HCT116 (cell line): ENCODE results near the gene CDCP1.

Experiments
- CTCF ChIP-seq, 3 experiments: fragments of 200-600 bp in 1 of 3; sonication (generic) in 1 of 3; IDR thresholded peaks in 2 of 3; conservative IDR thresholded peaks in 1 of 3; 2 replicates each; pipeline ENCODE4 v1.5.1; 2012 to 2017; ENCODE audit warnings: low read depth in 2 of 3, low read length in 2 of 3, antibody characterized with exemption in 1 of 3, borderline replicate concordance in 1 of 3, control low read depth in 1 of 3, mild to moderate bottlenecking in 1 of 3, mixed read lengths in 1 of 3, mixed run types in 1 of 3, moderate library complexity in 1 of 3; ENCODE audit not compliant: insufficient read depth in 1 of 3
- EGR1 ChIP-seq: IDR thresholded peaks from 2 replicates; pipeline ENCODE4 v1.6.1; 2012; ENCODE audit warnings: low read depth
- EZH2phosphoT487 ChIP-seq: fragments of 200-600 bp; IDR thresholded peaks from 2 replicates; pipeline ENCODE4 v1.6.1; 2018; ENCODE audit warnings: antibody characterized with exemption, borderline replicate concordance
- MAX ChIP-seq: IDR thresholded peaks from 2 replicates; pipeline ENCODE4 v1.6.1; 2012
- POLR2A ChIP-seq: IDR thresholded peaks from 2 replicates; pipeline ENCODE4 v1.7.0; 2011; ENCODE audit warnings: borderline replicate concordance; ENCODE audit not compliant: insufficient read depth, insufficient read length; ENCODE audit errors: extremely low read depth

GRCh38 chr3:45060165-45060892, 85.8 kb downstream of the CDCP1 start:
- no peak for TF ChIP-seq CTCF (IDR thresholded peaks at IDR 0.05 in 2 of 3, conservative IDR thresholded peaks at IDR 0.05 in 1 of 3; ENCODE audit: borderline replicate concordance in 1 of 3, insufficient read depth in 1 of 3, low read depth in 2 of 3, low read length in 2 of 3)
- TF ChIP-seq EZH2phosphoT487: no peak
- no peak for TF ChIP-seq MAX
- TF ChIP-seq POLR2A: no peak
- no peak for TF ChIP-seq EGR1
